Measurements from ENCODE around the gene AMZ2.
"Not testable (repeated sequence)": the region's sequence is repeated elsewhere in the genome, so short reads cannot be mapped to it uniquely, and the experiment has no call there.

The AMZ2 gene

GRCh38 chr17:68249354-68249765, 1.5 kb downstream of the AMZ2 start:
- DNase-seq (ENCODE audit: low spot score): no peak

DNA sequence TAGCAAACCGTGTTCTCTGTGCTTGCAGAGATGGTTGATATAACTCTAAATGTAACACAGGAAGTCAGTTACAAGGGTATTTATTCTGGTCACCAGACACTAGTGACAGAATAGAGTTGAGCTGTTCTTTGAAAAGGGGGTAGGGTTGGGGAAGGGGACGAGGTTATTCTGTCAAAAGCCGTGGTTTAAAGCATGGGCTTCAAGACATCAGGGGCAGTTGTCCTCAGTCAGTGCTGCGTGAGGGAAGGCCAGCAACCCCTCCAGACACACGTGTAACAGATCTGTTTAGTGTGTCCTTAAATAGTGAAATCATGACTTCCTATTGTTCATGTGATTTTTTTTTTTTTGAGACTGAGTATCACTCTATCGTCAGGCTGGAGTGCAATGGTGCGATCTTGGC, 5.6 kb downstream of the AMZ2 start:
- not testable (repeated sequence) for DNase-seq (ENCODE audit: low spot score)

DNA sequence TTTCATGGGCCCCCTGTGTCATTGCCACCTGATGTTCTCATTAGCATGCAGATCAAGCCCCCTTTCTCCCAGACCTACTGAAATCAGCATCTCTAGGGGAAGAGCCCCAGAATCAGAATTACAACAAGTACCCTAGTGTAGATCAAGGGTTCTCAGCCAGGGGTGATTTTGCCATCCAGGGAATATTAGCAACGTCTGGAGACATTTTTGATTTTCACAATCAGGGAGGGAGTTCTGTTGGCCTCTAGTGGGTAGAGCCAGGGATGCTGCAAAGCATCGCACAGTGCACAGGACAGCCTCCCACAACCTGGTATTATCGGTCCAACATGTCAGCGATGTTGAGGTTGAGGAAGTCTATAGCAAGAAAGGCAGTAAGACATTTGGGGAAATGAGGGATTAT, 7.3 kb downstream of the AMZ2 start:
- DNase-seq (ENCODE audit: low spot score): no peak

DNA sequence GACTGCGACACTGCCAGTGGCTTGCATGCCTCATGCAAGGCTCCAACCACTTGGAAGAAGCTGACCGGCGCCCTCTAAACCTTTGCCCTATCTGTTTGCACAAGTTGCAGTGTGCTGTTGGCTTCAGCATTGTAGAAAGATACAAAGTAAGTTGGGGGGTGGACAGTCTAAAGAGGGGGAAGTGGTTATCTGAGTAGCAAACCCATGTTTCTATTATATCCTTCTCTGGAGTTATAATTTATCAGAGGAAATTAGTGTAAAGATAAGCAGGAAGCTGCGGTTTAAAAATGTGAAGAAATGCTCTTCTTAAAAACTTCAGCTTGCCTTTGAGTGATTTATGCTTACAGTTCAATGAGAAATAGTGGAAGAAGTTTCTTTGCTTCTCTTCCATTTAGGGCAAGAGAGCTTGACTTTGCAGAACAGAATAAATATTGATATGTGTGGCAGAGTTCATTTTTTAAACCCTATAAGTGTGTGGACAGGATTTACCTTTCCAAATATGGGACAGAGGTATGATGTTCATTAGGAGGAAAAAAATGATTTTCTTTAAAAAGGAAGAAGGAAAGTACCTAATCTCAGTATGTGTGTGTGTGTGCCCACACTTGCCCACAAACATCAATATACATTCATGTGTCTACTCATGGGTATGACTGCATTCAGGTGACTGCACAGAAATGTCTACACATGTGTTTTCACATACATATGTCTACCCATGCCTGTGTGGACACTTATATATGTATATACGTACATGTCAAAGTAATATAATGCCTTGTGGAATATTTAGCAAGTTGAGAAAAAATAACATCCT, 8.1 kb downstream of the AMZ2 start:
- no peak for DNase-seq (ENCODE audit: low spot score)

GRCh38 chr17:68256701-68257100, 8.9 kb downstream of the AMZ2 start:
- not testable (repeated sequence) for DNase-seq (ENCODE audit: low spot score)

GRCh38 chr17:68257934-68258333, 10.1 kb downstream of the AMZ2 start:
- DNase-seq (ENCODE audit: low spot score): no peak

GRCh38 chr17:68258890-68259647, 11.2 kb downstream of the AMZ2 start:
- peak; percentile 48 for DNase-seq (ENCODE audit: low spot score)

DNA sequence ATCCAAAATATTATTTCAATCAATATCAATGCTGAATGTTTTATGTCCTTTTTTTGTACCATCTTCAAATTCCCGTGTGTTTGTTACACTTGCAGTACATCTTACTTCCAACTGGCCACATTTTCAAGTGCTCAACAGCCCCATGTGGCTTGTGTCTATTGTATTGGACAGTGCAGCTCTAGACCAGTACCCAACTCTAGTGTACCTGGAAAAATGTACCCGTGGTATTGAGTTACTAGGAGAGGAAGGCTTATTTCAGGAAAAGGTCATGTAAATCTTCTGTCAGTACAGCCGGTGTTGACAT, 11.8 kb downstream of the AMZ2 start:
- not testable (repeated sequence) for DNase-seq (ENCODE audit: low spot score)

DNA sequence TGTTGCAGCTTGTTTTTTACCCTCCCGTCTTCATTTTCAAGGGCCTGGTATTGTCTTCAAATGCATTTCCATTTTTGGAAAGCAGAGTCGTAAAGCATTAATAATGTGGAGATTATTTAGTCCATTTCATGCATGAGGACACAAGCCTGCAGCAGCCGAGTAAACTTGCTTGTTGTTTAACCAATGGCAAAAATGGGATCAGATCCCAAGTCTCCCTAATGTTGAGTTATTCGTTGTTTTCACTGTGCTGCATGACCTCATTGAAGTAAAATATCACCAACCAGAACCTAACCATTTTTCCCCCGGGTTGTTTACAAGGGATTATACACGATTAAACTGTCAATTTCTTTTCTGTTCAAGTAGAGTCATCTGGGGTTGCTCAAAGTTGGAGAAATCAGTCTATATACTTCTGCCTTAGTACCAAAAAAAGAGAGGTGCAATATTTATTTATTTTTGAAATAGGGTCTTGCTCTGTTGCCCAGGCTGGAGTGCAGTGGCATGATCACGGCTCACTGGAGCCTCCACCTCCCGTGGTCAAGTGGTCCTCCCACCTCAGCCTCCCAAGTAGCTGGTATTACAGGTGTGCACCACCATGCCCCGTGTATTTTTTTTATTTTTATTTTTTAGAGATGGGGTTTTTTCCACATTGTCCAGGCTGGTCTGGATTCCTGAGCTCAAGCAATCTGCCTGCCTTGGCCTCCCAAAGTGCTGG, 12.4 kb downstream of the AMZ2 start:
- DNase-seq (ENCODE audit: low spot score): no peak

GRCh38 chr17:68262467-68262866, 14.6 kb downstream of the AMZ2 start:
- DNase-seq (ENCODE audit: low spot score): not testable (repeated sequence)

DNA sequence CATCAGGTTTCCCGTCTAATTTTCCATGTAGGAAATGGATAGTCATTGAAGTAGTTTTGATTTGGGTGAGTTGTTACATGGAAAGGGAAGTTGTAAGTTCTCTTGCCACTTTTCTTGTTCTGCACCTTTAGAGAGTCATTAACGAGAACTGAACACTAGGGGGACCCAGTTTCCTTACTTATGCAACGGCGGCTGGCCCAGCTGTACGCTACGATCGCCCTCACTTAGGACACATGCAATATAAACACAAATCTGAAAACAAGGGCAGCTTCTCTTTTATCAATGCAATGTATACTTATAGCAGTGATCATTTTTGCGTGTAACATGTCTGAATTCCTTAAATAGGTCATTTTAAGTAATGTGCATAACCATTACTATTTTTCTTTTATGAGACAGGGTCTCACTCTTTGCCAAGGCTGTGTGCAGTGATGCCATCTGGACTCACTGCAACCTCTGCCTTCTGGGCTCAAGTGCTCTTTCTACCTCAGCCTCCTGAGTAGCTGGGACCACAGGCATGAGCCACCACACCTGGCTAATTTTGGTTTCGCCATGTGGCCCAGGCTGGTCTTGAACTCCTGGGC, 15.3 kb downstream of the AMZ2 start:
- not testable (repeated sequence) for DNase-seq (ENCODE audit: low spot score)

GRCh38 chr17:68265833-68266232, 18.0 kb downstream of the AMZ2 start:
- DNase-seq (ENCODE audit: low spot score): not testable (repeated sequence)

DNA sequence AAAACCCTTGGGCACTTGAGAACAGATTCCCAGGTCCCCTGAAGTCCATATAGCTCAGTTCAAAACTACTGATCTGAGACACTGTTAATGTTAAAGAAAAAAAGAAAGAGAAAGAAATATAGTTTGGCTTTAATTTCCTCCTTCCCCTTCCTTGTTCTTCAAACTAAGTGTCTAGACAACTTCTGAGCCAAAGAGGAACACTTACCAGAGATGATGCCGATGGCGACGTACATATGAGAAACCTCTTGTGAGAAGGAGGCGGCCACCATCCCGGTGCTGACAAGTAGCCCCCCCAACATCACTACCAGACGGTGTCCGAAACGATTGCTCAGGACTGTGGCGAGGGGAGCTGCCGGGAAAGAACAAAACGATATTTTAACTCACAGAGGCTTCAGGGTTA, 25.9 kb downstream of the AMZ2 start:
- no peak for DNase-seq (ENCODE audit: low spot score)

DNA sequence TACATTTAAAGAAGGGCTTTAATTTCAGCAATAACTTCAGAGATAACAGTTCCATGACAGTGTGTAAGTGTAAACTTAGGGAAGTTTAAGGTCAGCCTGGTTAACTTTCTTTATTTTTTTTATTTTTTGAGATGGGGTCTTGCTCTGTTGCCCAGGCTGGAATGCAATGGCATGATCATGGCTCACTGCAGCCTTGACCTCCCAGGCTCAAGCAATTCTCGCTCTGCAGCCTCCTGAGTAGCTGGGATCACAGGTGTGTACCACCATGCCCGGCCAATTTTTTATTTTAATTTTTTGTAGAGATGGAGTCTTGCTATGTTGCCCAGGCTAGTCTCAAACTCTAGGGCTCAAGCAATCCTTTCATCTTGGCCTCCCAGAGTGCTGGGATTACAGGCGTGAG, 28.5 kb downstream of the AMZ2 start:
- DNase-seq (ENCODE audit: low spot score): not testable (repeated sequence)

DNA sequence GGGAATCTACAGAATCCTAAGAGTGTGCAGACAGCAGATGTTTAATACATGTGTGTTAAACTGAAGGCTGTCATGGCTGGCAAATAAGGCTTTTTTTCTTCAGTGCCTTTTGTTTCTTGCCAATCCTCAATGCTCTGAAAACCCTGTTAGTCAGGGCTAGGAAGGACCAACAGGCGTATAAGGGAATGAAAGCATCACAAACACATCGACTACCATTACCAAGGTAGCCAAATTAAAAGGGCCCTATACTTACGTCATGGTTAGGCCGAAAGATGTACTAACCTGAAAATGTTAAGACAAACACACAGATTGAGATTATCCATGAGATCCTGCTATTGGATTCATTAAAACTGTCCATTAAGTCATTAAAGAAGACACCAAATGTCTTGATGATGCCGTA, 30.0 kb downstream of the AMZ2 start:
- no peak for DNase-seq (ENCODE audit: low spot score)

DNA sequence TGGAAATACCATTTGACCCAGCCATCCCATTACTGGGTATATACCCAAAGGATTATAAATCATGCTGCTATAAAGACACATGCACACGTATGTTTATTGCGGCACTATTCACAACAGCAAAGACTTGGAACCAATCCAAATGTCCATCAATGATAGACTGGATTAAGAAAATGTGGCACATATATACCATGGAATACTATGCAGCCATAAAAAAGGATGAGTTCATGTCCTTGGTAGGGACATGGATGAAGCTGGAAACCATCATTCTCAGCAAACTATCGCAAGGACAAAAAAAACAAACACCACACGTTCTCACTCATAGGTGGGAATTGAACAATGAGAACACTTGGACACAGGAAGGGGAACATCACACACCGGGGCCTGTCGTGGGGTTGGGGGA, 34.1 kb downstream of the AMZ2 start:
- DNase-seq (ENCODE audit: low spot score): not testable (repeated sequence)

DNA sequence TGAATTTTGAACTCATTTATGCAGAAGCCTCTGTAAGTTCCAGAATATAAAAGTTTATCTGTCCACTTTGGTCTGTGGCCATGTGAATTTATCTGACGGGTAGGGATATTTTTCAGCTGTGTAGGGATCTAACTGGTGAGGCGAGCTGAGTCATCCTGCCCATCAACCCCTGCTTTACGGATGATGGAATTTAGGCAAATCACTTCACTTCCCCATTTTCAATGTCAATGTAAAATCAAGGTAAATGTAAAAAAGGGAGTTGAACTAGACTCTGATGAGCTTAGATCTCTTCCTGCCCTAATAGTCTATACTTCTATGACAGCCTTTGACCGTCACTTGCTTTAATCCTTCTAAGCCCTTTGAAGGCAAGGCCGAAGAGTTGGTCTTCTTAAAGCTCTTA, 40.5 kb downstream of the AMZ2 start:
- DNase-seq (ENCODE audit: low spot score): no peak

- no peak for DNase-seq (ENCODE audit: low spot score)
Observed at GRCh38 chr17:68288804-68289203, 41.0 kb downstream of the AMZ2 start.

DNA sequence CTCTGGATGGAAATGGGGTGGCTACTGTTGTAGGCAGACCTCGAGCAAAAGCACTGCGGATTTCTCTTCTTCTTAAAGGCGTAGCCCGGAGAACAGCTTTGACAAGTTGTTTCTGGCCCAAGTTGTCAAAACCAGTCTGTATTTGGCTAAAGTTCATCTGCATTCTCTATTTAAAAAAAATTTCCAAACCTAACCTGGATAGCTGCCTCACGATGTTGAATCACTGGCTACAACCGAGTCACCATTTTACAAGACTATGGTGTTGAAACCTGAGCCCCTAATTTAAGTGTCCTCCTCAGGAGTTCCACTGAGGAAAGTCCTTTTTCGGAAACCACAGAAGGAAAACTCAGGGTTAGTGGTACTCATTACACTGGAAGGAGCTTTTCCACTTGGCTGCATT, 41.6 kb downstream of the AMZ2 start:
- DNase-seq (ENCODE audit: low spot score): no peak

DNA sequence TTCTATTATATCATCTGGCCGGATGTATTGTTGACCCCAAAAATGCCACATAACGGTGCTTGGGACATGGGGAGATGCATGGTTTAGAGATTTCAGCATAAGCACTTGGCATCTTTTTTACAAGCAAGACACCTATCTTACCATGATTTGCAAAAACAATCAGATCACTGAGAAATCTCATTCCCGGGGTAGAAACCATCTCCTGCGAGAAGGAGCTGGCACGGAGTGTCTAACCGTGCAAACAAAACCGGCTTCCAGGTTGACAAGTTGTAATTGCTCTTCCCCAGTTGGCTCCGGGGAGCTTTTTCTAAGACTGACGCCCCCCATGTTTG, 42.1 kb downstream of the AMZ2 start:
- DNase-seq (ENCODE audit: low spot score): no peak

DNA sequence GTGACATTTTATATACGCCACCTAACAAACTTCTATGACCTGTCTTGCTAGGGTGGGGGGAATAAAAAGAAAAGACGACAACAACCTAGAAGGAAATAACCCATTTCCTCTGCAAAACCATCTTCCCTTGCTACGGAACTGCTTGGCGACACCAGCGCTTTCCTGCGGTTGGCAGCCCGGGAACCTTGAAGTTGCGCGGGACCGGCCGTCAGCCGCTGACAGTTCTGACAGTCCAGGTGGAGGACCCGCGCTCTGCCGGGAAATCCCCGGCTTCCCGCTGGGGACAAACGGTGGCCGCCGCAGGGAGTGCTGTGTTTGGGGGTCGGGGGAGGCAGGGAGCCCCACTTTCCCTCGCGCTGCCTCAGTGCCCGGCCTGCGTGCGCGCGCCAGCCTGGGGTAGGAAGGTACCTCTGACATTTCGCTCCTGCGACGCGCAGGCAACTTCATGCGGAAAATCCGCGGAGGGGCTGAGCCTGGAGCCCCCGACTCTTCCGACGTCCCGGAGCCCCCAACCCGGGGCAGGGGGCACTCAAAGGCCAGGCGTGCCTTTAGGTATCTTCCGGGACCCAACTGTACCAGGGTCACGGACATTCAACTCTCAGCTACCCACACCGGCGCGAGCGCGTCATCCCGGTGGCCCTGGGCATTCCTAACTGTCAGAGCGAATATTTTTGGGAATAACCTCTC, 42.6 kb downstream of the AMZ2 start:
- peak; percentile 14 for DNase-seq (ENCODE audit: low spot score)
